ACC112 (cell line): ENCODE measurements around the gene CTBP2.

ENCODE experiments used
- H2AFZ ChIP-seq: fragments of 200-600 bp; sonication (generic); one replicate; pipeline ENCODE4 v1.6.0; 2017; ENCODE audit warnings: antibody characterized with exemption, low read length; ENCODE audit not compliant: unreplicated experiment
- H3K27ac ChIP-seq: fragments of 200-600 bp; sonication (generic); 2 replicates; pipeline ENCODE4 v1.5.1; 2014; ENCODE audit warnings: low read depth, mild to moderate bottlenecking, antibody characterized with exemption, low read length, moderate library complexity
- H3K27me3 ChIP-seq: fragments of 200-600 bp; sonication (generic); 2 replicates; pipeline ENCODE4 v1.6.1; 2014; ENCODE audit warnings: mild to moderate bottlenecking, antibody characterized with exemption, low read length, moderate library complexity, mixed read lengths; ENCODE audit not compliant: insufficient read depth
- H3K36me3 ChIP-seq: fragments of 200-600 bp; sonication (generic); 2 replicates; pipeline ENCODE4 v1.6.1; 2016; ENCODE audit warnings: mild to moderate bottlenecking, antibody characterized with exemption, low read length, moderate library complexity, mixed read lengths; ENCODE audit not compliant: insufficient read depth
- H3K4me1 ChIP-seq: fragments of 200-600 bp; sonication (generic); one replicate; pipeline ENCODE4 v1.6.1; 2016; ENCODE audit warnings: low read length, mixed read lengths; ENCODE audit not compliant: insufficient read depth, unreplicated experiment, control insufficient read depth
- H3K4me3 ChIP-seq: fragments of 200-600 bp; sonication (generic); 2 replicates; pipeline ENCODE4 v1.5.1; 2014; ENCODE audit warnings: mild to moderate bottlenecking, low read depth, low read length
- H3K79me2 ChIP-seq: fragments of 200-600 bp; sonication (generic); one replicate; pipeline ENCODE4 v1.6.0; 2016; ENCODE audit warnings: low read length; ENCODE audit not compliant: control insufficient read depth, unreplicated experiment, insufficient read depth

CTBP2 gene

DNA sequence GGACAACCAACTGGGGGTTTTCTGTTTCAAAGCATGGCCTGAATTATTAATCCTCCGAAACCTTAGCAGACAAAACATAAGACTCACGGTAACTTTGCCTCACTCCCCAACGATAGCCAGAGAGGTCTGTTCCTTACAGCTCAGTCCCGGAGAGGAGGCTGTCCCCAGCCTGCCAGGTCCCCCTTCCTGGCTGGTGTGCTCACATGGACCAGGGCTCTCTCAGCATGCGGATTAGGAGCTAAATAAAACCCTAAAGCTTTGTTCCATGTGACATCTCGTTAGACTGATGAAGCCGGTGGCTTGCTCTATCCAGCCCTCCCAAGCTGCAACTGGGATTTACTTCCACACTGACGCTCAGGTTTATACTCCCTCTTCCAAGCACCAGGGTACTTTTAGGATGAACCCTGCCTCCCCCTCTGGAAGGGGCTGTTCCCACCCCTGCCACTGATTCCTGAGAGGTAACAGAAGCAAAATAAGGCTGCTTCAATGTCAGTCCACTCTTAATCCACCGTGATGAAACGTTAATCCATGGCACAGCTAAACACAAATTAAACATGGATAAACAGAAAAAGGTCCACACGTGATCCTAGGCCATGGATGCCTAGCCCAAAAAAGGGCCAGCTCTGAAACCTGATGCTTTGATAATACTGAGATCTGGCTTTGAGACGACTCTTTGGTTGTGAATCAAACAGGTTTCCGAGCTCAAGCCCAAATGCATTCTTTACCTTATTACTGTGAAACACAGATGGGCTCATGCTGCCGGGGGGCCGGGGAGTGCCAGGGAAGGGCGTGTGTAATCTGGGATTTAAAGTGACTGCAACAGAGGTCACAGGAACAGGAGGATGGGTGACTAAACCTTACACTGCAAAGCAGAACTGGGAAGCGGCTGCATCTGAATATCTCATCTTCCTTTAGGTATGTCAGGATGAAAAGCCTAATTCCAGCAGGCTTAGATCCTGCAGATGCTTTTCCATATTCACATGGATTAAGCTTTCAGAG, 132.2 kb downstream of the CTBP2 start:
- Histone ChIP-seq H2AFZ (no peak overlapping the region), H3K27ac (no peak overlapping the region), H3K27me3 (no peaks in the 10 kb centered on the region), H3K4me3 (no peak overlapping the region), H3K4me1 (no peaks in the 10 kb centered on the region), H3K79me2 (peaks cover 33% of the 10 kb centered on the region), H3K36me3 (no peaks in the 10 kb centered on the region)

DNA sequence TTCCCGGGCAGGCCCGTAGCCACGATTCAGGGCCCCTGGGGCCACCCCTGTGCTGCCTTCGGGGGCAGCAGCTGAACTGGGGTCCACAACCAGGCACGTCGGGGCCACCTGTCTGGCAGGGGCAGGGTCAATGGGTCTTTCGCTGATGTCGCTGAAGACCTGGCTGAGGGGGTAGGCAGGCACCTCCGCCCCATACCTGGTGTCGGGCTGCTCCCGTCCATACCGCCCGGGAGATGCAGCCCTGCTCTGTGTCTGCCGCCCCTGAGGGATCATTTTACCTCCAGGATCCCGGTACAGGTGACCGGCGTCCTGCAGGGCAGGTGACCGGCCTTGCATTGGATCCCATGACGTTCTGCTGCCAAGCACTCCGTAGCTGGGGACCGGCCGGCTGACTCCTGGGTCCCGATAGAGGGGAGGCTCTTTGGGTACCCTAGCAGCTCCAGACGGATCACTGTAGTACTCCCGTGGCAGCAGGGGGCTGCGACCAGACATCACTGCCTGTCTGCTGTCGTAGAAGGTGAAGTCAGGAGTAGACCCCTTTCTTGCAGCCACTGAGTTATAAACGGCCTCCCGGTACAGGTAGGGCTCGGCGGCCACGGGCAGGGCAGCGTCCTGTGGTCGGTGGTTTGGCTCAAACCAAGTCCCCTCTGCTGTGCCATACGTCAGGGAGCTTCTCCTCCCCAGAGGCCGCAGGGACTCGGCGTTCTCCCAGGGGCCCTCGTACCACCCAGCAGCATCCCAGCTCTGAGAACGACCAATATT, 133.2 kb downstream of the CTBP2 start:
- no peaks in the 10 kb centered on the region for H3K4me1 ChIP-seq
- H3K27me3 ChIP-seq: no peaks in the 10 kb centered on the region
- H3K79me2 ChIP-seq: peaks cover 29% of the 10 kb centered on the region
- no peak overlapping the region for H3K4me3 ChIP-seq
- H3K27ac ChIP-seq: no peak overlapping the region
- H3K36me3 ChIP-seq: no peaks in the 10 kb centered on the region
- H2AFZ ChIP-seq: no peak overlapping the region

DNA sequence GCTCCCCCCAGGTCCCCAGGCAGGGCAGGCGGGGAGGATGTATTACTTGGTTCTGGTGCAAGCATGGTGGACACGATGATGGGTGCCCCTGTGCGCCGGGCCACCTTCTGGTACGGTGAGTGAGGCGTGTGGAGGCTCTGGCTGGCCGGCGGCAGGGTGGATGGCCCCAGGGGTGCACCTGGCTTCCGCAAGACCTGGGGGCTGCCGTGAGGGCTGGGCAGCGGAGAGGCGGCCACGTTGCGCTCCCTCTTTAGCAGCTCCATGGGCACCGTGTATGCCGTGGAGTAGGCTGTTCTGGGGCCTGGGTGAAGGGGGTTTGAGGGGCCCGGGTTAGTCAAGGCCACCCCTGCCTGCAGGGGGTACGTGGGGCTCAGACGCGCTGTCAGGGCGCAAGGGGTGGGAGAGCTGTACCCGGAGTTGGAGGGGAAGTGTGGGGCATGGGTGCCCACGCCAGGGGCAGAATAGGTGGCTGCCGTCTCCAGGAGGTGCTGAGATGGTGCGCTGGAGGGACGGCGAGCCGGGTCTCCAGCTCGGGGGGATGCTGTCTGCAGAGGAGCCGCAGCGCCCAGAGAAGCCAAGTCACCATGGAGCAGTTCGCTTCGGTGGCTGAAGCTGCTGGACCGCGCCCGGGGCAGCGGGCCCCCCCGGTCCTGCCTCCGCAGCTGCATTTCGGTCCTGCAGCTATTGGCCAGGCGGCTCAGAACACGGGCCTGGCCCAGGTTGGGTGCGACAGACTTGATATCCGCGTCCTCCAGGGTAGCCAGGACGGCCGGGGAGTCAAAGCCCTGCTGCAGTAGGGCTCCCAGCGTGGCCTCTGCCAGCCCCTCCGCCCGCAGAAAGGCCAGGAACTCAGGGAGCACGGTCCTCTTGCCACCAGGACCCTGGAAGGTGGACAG, 134.1 kb downstream of the CTBP2 start:
- Histone ChIP-seq H3K27me3 (no peaks in the 10 kb centered on the region), H2AFZ (no peak overlapping the region), H3K4me1 (no peaks in the 10 kb centered on the region), H3K36me3 (no peaks in the 10 kb centered on the region), H3K27ac (no peak overlapping the region), H3K79me2 (peaks cover 29% of the 10 kb centered on the region), H3K4me3 (no peak overlapping the region)

DNA sequence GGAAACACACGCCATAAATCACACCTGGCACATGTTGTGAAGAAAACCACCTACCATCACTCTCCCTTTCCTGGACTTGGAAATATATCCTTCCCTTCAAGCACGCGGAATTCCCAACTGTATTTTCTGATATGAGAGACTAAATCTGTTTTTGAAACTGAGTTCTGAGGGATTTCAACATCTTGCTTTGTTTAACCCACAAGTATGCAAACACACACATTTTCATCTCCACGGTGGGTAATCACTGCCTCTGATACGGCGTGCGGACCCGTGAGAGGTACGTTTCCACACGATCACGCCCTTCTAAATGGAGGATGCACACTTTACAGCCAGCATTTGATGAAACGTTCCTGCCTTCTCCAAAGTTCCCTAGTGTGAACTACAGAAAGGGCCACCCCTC, 135.0 kb downstream of the CTBP2 start:
- Histone ChIP-seq H3K36me3 (peaks cover 8% of the 10 kb centered on the region; the same call in 1 of the 2 replicates), H3K79me2 (peaks cover 34% of the 10 kb centered on the region), H3K27me3 (no peaks in the 10 kb centered on the region), H3K27ac (no peak overlapping the region), H2AFZ (no peak overlapping the region), H3K4me1 (no peaks in the 10 kb centered on the region), H3K4me3 (no peak overlapping the region)

DNA sequence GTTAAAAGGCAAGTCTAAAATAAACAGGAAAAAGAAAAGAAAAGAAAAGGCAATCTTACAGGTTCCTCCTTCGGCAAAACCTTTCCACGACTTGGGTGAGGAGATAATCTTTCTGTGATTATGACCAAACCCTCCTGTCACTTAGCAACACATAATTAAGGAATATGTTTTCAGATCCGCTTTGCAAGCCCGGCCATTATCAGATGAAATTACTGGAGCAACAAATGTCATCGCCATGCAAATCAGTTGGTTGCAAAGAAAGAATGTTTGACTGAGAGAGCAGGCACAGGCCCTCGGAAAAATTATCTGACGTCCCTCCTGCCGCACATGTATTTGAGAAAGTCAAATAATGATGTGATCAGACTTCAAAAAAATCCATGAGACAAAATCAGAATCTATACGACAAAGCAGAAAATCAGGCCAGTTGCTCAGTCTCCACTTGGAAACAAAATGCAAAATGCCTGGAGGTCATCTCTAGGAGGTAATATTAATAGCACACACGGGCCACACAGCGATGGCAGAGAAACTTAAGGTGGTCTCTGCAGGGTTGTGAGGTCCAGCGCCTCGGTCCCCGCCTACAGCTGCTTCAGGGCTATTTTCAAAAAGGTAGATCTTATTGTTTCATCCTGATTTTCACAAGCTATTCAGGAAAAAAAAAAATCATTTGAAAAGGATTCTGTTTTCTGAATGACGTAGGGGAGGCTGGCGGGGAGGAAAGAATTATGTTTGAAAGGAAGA, 135.7 kb downstream of the CTBP2 start:
- H3K36me3 ChIP-seq: peaks cover 14% of the 10 kb centered on the region; the same call in 1 of the 2 replicates
- H3K27ac ChIP-seq: no peak overlapping the region

GRCh38 chr10:125023862-125024496, 136.4 kb downstream of the CTBP2 start:
- Histone ChIP-seq H3K4me3 (no peak overlapping the region), H3K79me2 (peaks cover 39% of the 10 kb centered on the region), H3K4me1 (no peaks in the 10 kb centered on the region), H2AFZ (no peak overlapping the region), H3K36me3 (peaks cover 17% of the 10 kb centered on the region; the same call in 1 of the 2 replicates), H3K27me3 (no peaks in the 10 kb centered on the region), H3K27ac (no peak overlapping the region)

More for the DNA sequence above, 135.7 kb downstream of the CTBP2 start:
- Histone ChIP-seq H3K27me3 (no peaks in the 10 kb centered on the region), H3K4me1 (no peaks in the 10 kb centered on the region), H3K79me2 (peaks cover 35% of the 10 kb centered on the region), H2AFZ (no peak overlapping the region), H3K4me3 (no peak overlapping the region)

DNA sequence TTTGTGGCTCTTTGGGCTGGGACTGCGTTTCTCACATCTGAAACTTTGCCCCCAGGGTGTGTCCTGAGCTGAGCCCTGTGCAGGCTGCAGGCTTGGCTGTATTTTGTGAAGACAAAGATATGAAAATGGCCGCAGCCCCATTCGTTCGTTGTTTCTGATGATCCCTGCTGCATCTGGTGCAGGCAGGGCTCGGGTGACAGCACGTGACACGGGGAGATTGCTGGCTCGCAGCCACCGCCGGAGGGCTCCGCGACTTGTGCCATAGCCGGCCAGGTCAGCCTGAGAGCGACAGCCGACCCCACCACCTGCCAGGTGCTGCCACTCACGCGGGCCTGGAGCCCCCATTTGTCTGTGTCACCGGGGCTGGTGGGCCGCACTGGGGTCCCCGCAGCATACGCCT, 137.1 kb downstream of the CTBP2 start:
- no peaks in the 10 kb centered on the region for H3K27me3 ChIP-seq
- H3K4me3 ChIP-seq: no peak overlapping the region
- no peaks in the 10 kb centered on the region for H3K4me1 ChIP-seq
- peaks cover 41% of the 10 kb centered on the region for H3K79me2 ChIP-seq
- H2AFZ ChIP-seq: no peak overlapping the region
- peaks cover 17% of the 10 kb centered on the region; the same call in 1 of the 2 replicates for H3K36me3 ChIP-seq
- no peak overlapping the region for H3K27ac ChIP-seq

DNA sequence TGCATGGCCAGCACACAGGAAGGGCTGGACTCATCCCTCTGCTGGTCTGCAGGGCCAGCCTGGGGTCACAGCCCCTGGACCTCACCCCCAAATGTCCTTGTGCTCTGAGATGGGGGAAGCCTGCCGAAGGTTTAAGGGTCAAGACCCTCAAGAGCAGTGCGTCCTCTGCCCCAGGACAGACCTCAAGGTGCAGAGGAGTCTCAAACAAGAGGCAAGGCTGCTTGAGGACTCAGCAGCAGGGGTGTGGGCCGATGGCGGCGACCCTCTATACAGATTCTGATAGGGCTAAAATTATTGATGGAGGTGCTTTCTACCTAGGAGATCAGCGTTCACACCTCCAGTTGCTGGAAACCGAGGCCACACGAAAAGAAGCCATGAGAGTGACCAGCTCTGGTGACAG, 137.7 kb downstream of the CTBP2 start:
- H3K4me3 ChIP-seq: no peak overlapping the region
- H3K36me3 ChIP-seq: peaks cover 17% of the 10 kb centered on the region; the same call in 1 of the 2 replicates
- H3K79me2 ChIP-seq: peaks cover 44% of the 10 kb centered on the region
- H3K27ac ChIP-seq: no peak overlapping the region
- no peak overlapping the region for H2AFZ ChIP-seq
- H3K4me1 ChIP-seq: peaks cover 2% of the 10 kb centered on the region
- no peaks in the 10 kb centered on the region for H3K27me3 ChIP-seq

GRCh38 chr10:125021686-125022344, 138.5 kb downstream of the CTBP2 start:
- H2AFZ ChIP-seq: no peak overlapping the region
- H3K36me3 ChIP-seq: peaks cover 17% of the 10 kb centered on the region; the same call in 1 of the 2 replicates
- peaks cover 11% of the 10 kb centered on the region for H3K4me1 ChIP-seq
- peaks cover 46% of the 10 kb centered on the region for H3K79me2 ChIP-seq
- H3K4me3 ChIP-seq: no peak overlapping the region
- no peak overlapping the region for H3K27ac ChIP-seq
- no peaks in the 10 kb centered on the region for H3K27me3 ChIP-seq
